IPS-NIHi11 (cell line): ENCODE data around the gene PCP2.
A peak's percentile ranks its signal among the peaks of the same experiment; 100 is the strongest.

Experiments
- DNase-seq: peaks from one replicate; pipeline ENCODE4 v3.0.0; 2012; ENCODE audit warnings: mixed read lengths, low spot score

The PCP2 gene

DNA sequence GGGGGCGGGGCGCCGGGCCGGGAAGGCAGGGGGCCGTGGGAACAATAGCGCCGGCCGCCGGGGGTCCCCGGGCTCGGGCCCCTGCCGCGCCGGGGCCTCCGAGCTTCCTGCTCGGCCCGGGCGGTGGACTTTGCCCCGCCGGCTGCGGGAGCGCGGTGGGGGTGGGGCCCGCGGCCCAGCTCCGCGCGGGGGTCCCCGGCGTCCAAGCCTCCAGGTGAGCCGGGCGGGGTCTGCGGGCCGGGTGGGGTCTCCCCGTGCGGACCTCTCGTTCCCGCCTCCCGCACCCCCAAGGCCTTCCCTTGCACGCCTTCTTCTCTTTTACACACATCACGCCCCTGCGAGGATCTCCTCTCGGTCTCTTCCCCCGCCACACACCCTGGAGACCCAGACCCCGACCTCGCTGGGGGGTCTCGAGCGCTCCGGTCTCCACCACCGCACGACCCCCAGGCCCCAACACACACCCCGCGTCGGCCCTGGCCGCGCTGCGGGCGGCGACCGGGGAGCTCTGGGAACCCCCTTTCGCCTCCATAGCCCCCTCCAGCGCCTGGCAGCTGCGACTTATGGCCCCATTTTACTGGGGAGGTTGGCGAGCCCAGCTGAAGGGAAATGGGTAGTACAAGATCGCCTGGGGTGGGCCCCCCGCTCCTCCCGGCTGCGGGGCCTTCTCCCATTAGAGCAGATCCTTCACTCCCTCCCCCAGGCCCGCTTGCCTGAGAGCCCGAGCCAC, 37.1 kb downstream of the PCP2 start:
- peak; percentile 49 for DNase-seq

- peak; percentile 95 for DNase-seq
Measured at GRCh38 chr19:7595466-7596133, 37.9 kb downstream of the PCP2 start, which contains the start of gene CAMSAP3. Gene CAMSAP3, plus strand, starts transcription at chr19:7595863. Its CDS starts 140 bp downstream, at chr19:7596003.

DNA sequence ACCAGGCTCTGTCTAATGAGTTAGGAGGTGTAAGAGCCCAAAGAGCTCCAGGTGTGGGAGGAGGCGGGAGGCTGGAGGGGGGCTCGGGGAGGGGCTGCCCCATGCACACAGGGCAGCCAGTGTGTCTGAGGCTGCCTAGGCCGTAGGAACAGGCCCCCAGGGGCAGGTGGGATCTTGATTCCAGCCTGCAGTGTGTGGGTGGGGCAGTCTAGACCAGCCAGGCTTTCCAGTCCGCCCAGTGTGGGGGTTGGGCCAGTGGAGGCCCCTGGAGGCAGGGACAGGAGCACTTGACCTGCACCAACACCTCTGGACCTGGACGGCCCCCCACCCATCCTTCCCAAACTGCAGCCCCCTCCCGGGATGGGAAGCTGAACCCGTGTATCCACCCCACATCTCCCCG, 43.3 kb downstream of the PCP2 start:
- DNase-seq: no peak

GRCh38 chr19:7589822-7590221, 43.7 kb downstream of the PCP2 start:
- DNase-seq: no peak

DNA sequence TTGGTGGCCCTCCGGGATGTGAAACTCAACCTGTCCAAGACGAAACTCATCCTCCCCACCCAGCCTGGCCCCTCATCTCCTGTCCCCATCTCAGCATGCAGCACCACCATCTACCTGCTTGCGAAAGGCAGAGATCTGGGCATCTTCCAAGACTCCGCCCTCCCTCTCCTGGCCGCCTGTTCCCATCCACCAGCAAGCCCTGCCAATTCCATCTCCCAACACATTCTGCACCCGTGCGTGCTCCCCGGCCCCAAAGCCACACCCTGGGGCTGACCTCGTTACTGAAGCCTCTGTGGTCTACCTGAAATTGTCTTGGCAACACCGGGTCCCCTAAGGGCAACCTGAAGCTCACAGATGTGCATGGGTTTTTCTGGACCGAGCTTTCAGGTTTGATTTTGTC, 51.1 kb downstream of the PCP2 start:
- DNase-seq: no peak
